ENCODE results near the gene PAK3. TPM values are rescaled to one million over a fixed set of nuclear protein-coding genes. Genes with fewer than 3 reads are reported as not detected.

Gene PAK3
- total and polyA plus RNA-seq, 2 of the 4 experiments (the other 2 are of a cell fraction): 0.22 to 0.36 TPM

DNA sequence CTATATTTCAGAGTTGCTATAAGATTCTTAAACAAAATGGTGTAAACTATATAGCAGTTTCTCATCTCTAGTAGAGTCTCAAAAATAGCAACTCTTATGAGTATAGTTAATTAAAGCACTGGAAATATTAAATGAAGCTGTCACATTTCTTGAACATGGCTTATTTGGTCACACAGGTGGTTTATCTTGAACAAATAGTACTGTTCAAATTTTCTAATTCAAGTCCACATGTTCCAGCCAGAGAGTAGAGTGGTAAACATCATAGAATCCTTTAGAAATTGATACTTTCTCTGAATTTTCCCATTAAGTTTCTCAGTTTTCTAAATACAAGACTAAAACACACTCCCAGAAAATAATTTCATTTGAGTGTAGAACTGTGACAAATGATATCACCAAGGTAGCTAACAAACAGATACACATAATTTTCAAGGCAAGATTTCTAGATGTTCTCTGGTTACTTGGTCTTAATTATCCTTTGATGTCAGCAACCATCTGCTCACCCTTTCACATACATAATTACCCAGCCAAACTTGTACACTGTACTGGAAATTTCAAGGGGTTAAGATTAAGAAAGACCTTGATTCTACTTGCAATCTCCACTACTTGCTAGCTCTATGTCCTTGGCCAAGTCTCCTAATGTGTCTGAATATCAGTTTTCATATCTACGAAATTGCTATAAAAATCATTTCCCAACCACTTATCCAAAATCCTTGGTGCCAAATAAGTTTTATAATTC lies 24.3 kb upstream of the PAK3 start:
- Histone ChIP-seq H3K4me3 (ENCODE audit: insufficient read depth, low read depth, low read length) (no peak overlapping the region), H3K9ac (ENCODE audit: low read depth, low read length) (no peak overlapping the region), H3K9me1 (ENCODE audit: insufficient read depth, low read length) (no peaks in the 10 kb centered on the region), H2BK5ac (ENCODE audit: low read depth, low read length, poor library complexity, severe bottlenecking) (no peak overlapping the region), H2AFZ (replicated peaks; ENCODE audit: low read length, poor library complexity) (no peak overlapping the region), H3K27me3 (ENCODE audit: control insufficient read depth, insufficient read depth, low read length) (peaks cover 2% of the 10 kb centered on the region), H3K56ac (ENCODE audit: extremely low read depth, insufficient read depth, low read length) (no peak overlapping the region), H2AK5ac (ENCODE audit: low read depth, low read length) (no peak overlapping the region), H3K9me3 (ENCODE audit: control insufficient read depth, insufficient read depth, low read length) (peaks cover 2% of the 10 kb centered on the region; the same call in 1 of the 2 replicates), H3K27ac (ENCODE audit: insufficient read depth, low read length) (no peak overlapping the region), H2AK9ac (replicated peaks; ENCODE audit: low read depth, low read length, poor library complexity) (no peak overlapping the region), H3K79me1 (ENCODE audit: low read depth in 1 of 2, low read length in 2 of 2) (no peaks in the 10 kb centered on the region), H3K36me3 (ENCODE audit: control insufficient read depth, insufficient read depth, low read length) (no peaks in the 10 kb centered on the region), H3K4me2 (ENCODE audit: low read depth, low read length) (no peak overlapping the region), H4K91ac (ENCODE audit: insufficient read depth, low read depth, low read length) (no peak overlapping the region), H4K20me1 (ENCODE audit: insufficient read depth, low read length) (no peaks in the 10 kb centered on the region), H2BK20ac (ENCODE audit: low read depth, low read length) (no peak overlapping the region), H3K4me1 (ENCODE audit: control insufficient read depth, insufficient read depth, low read length) (no peaks in the 10 kb centered on the region), H3K14ac (replicated peaks; ENCODE audit: low read depth, low read length) (no peak overlapping the region), H2BK120ac (ENCODE audit: low read depth, low read length) (no peak overlapping the region), H3K4ac (ENCODE audit: low read depth, low read length) (no peak overlapping the region), H2BK15ac (ENCODE audit: low read depth, low read length) (no peak overlapping the region), H3K18ac (ENCODE audit: low read depth, low read length) (no peak overlapping the region), H4K8ac (ENCODE audit: low read depth in 2 of 2, low read length in 2 of 2) (no peak overlapping the region), H4K5ac (ENCODE audit: low read depth, low read length) (no peak overlapping the region), H3K23ac (ENCODE audit: low read depth, low read length) (no peak overlapping the region)
- DNase-seq (no peak), ATAC-seq (ENCODE audit: low read depth) (no peak)
- BruUV-seq (replicated peaks): no TSS peak
- dilution Hi-C loops (cut with HindIII; ENCODE audit: low sequenced_read_pairs, unreplicated experiment): no loop called here
- WGBS, 2 experiments (ENCODE audit: extremely low coverage in 2 of 2, insufficient read length in 1 of 2): no CpG with 5 or more reads among the region's 1 CpG
- no peak for TF ChIP-seq POLR2A (IDR thresholded peaks at IDR 0.05; ENCODE audit: low read depth, low read length)
- no peak for TF ChIP-seq MAFK (IDR thresholded peaks at IDR 0.05; ENCODE audit: low read depth, low read length)
- no peak for TF ChIP-seq ELK1 (IDR thresholded peaks at IDR 0.05; ENCODE audit: borderline replicate concordance, low read depth, low read length)
- TF ChIP-seq RAD21 (IDR thresholded peaks at IDR 0.05; ENCODE audit: low read length): no peak
- TF ChIP-seq RFX5 (IDR thresholded peaks at IDR 0.05; ENCODE audit: low read depth, low read length): no peak
- no peak for TF ChIP-seq MAZ (IDR thresholded peaks at IDR 0.05; ENCODE audit: borderline replicate concordance, low read depth, low read length)
- TF ChIP-seq RCOR1 (IDR thresholded peaks at IDR 0.05; ENCODE audit: insufficient replicate concordance, low read length): no peak
- no peak for TF ChIP-seq CHD1 (IDR thresholded peaks at IDR 0.05; ENCODE audit: low read depth, low read length)
- TF ChIP-seq, protein P1, sequence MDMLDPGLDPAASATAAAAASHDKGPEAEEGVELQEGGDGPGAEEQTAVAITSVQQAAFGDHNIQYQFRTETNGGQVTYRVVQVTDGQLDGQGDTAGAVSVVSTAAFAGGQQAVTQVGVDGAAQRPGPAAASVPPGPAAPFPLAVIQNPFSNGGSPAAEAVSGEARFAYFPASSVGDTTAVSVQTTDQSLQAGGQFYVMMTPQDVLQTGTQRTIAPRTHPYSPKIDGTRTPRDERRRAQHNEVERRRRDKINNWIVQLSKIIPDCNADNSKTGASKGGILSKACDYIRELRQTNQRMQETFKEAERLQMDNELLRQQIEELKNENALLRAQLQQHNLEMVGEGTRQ (IDR thresholded peaks at IDR 0.05; ENCODE audit: low read depth, low read length): no peak
- TF ChIP-seq FOS (IDR thresholded peaks at IDR 0.05; ENCODE audit: low read depth, low read length): no peak
- TF ChIP-seq, protein P2, sequence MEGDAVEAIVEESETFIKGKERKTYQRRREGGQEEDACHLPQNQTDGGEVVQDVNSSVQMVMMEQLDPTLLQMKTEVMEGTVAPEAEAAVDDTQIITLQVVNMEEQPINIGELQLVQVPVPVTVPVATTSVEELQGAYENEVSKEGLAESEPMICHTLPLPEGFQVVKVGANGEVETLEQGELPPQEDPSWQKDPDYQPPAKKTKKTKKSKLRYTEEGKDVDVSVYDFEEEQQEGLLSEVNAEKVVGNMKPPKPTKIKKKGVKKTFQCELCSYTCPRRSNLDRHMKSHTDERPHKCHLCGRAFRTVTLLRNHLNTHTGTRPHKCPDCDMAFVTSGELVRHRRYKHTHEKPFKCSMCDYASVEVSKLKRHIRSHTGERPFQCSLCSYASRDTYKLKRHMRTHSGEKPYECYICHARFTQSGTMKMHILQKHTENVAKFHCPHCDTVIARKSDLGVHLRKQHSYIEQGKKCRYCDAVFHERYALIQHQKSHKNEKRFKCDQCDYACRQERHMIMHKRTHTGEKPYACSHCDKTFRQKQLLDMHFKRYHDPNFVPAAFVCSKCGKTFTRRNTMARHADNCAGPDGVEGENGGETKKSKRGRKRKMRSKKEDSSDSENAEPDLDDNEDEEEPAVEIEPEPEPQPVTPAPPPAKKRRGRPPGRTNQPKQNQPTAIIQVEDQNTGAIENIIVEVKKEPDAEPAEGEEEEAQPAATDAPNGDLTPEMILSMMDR (conservative IDR thresholded peaks at IDR 0.05; ENCODE audit: low read depth, low read length): no peak
- TF ChIP-seq MXI1 (IDR thresholded peaks at IDR 0.05; ENCODE audit: borderline replicate concordance, low read depth, low read length): no peak
- TF ChIP-seq NFE2L2 (IDR thresholded peaks at IDR 0.05; ENCODE audit: low read depth, low read length): no peak
- in situ Hi-C loops (cut with MboI; ENCODE audit: low sequenced_read_pairs): no loop called here
- intact Hi-C loops (cut with micrococcal nuclease): no loop called here
- CTCF ChIA-PET: no interaction called here
- POLR2A ChIA-PET (ENCODE audit: unreplicated experiment): no interaction called here
